ENCODE measurements around the gene ZNF471. TPM values are rescaled to one million over a fixed set of nuclear protein-coding genes. Genes with fewer than 3 reads are reported as not detected.
A peak's percentile ranks its signal among the peaks of the same experiment; 100 is the strongest.

The ZNF471 gene
- total RNA-seq, 1 donor from 2014 or later, result 22.2 TPM

- ATAC-seq, result peak; percentile 100
- intact Hi-C loops (cut with DNase I), result no loop called here
- DNase-seq (ENCODE audit: low spot score), result peak; percentile 97
Observed at GRCh38 chr19:56567274-56568120, 59.8 kb downstream of the ZNF471 start, which contains the start of gene ZNF470. TSS of gene ZNF470 (plus strand) at chr19:56567468. CDS start at chr19:56570312, 2,844 bp downstream.

- DNase-seq (ENCODE audit: low spot score) (no peak), ATAC-seq (no peak)
- intact Hi-C loops (cut with DNase I), result no loop called here
Observed at GRCh38 chr19:56572589-56572988, 64.9 kb downstream of the ZNF471 start.

- ATAC-seq (no peak), DNase-seq (ENCODE audit: low spot score) (no peak)
- intact Hi-C loops (cut with DNase I), result no loop called here
Observed at GRCh38 chr19:56573914-56574313, 66.3 kb downstream of the ZNF471 start.

- DNase-seq (ENCODE audit: low spot score), result no peak
- ATAC-seq, result no peak
- intact Hi-C loops (cut with DNase I), result no loop called here
Observed at GRCh38 chr19:56577719-56578602, 70.3 kb downstream of the ZNF471 start.

Other genes starting within 250 kb of the ZNF471 start
- gene EDDM13, start 235.1 kb upstream of the ZNF471 start, total RNA-seq, result not detected
- 12.3 TPM for gene ZSCAN5A, start 193.0 kb upstream of the ZNF471 start, total RNA-seq
- gene ZNF582, start 114.3 kb upstream of the ZNF471 start, total RNA-seq, result 5.5 TPM
- 11.2 TPM for gene ZNF583, start 103.5 kb upstream of the ZNF471 start, total RNA-seq
- gene ZNF667, start 30.5 kb upstream of the ZNF471 start, total RNA-seq, result 12.3 TPM
- gene ZFP28, start 31.1 kb downstream of the ZNF471 start, total RNA-seq, result 16.0 TPM
- 9.2 TPM for gene ZNF470, start 59.6 kb downstream of the ZNF471 start, total RNA-seq
- 7.8 TPM for gene ZNF71, start 87.4 kb downstream of the ZNF471 start, total RNA-seq
- 0.85 TPM for gene SMIM17, start 135.3 kb downstream of the ZNF471 start, total RNA-seq
- gene ZNF835, start 163.9 kb downstream of the ZNF471 start, total RNA-seq, result 5.1 TPM